Vagina (tissue), 2 donors: ENCODE measurements around the gene NEK7.

Source experiments
- CTCF ChIP-seq, 3 experiments: fragments of 450-650 bp in 2 of 3; fragments of 200-600 bp in 1 of 3; sonication (generic) in 1 of 3; IDR thresholded peaks; one replicate each; pipeline ENCODE4 v1.5.1; 2017 to 2019; ENCODE audit warnings: antibody characterized with exemption in 3 of 3, mild to moderate bottlenecking in 2 of 3, moderate library complexity in 2 of 3
- POLR2AphosphoS5 ChIP-seq, 2 donors: sonication (generic); formaldehyde crosslinking; IDR thresholded peaks; one replicate each; pipeline ENCODE4 v1.9.0; 2017; ENCODE audit warnings: antibody characterized with exemption in 2 of 2, mild to moderate bottlenecking in 2 of 2, low read depth in 1 of 2; ENCODE audit not compliant: insufficient read depth in 1 of 2

DNA sequence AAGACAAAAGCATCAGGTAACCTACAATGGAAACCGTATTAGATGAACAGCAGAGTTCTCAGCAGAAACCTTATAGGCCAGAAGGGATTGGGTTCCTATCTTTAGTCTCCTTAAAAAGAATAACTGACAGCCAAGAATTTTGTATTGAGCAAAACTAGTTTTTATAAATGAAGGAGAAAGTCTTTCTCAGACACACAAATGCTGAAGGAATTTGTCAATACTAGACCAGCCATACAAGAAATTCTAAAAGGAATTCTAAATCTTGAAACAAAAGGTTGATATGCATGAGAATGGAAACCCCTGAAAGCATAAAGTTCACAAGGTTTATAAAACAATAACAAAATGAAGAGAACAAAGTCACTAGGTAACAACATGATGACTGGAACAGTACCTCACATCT lies 58.1 kb downstream of the NEK7 start:
- no peak for TF ChIP-seq POLR2AphosphoS5 (IDR thresholded peaks at IDR 0.05; ENCODE audit: insufficient read depth in 1 of 2, low read depth in 1 of 2)
- TF ChIP-seq CTCF (IDR thresholded peaks at IDR 0.05), result no peak
